KOPT-K1 (cell line): Measurements from ENCODE around the gene SPINK8.
"Not testable (repeated sequence)": the region's sequence is repeated elsewhere in the genome, so short reads cannot be mapped to it uniquely, and the experiment has no call there.

Experiments used
- H3K27ac ChIP-seq: fragments of 200-600 bp; sonication (generic); 2 replicates; pipeline ENCODE4 v1.5.1; 2016; ENCODE audit warnings: antibody characterized with exemption, mild to moderate bottlenecking, low read depth, low read length; ENCODE audit not compliant: poor library complexity, severe bottlenecking
- H3K36me3 ChIP-seq: fragments of 200-600 bp; sonication (generic); 2 replicates; pipeline ENCODE4 v1.5.1; 2017; ENCODE audit warnings: antibody characterized with exemption, mild to moderate bottlenecking, low read length, moderate library complexity; ENCODE audit not compliant: insufficient read depth
- H3K9me3 ChIP-seq: fragments of 200-600 bp; sonication (generic); 2 replicates; pipeline ENCODE4 v1.5.1; 2017; ENCODE audit warnings: antibody characterized with exemption, low read length, mild to moderate bottlenecking; ENCODE audit not compliant: insufficient read depth, poor library complexity, severe bottlenecking

The SPINK8 gene

DNA sequence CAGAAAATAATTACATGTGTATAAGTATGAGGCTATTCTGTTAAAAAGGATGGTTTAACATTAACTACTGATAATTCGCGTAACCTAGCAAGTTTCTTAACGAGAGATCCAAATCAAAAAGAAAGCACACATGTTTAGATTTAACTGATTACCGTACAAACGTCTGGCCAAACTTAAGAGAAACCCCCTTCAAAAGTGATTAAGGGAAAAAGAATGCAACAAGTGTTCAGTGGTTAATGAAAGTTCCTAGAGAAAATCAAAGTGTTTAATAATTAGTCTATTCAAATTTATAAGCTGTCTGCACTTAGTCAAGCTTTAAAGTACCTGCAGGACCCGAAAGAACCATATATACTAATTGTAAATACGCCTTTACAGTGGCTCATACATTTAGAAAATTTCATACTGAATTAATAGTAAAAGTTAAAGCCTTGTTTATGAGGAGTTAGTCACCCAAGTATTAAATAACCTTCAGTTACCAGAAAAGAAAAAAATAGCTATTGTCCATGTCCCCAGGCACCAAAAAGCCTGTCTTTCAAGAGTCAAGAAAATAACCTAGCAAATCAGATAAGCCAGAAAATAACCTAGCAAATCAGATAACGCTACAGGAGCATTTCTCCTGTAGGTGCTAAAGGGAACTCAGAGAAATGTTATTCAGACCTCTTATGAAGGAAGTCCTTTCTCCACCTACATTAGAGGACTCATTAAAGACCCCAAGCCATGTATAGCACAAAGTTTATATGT, 58.0 kb downstream of the SPINK8 start:
- Histone ChIP-seq H3K36me3 (peaks cover 9% of the 10 kb centered on the region), H3K27ac (no peak overlapping the region), H3K9me3 (no peaks in the 10 kb centered on the region)

DNA sequence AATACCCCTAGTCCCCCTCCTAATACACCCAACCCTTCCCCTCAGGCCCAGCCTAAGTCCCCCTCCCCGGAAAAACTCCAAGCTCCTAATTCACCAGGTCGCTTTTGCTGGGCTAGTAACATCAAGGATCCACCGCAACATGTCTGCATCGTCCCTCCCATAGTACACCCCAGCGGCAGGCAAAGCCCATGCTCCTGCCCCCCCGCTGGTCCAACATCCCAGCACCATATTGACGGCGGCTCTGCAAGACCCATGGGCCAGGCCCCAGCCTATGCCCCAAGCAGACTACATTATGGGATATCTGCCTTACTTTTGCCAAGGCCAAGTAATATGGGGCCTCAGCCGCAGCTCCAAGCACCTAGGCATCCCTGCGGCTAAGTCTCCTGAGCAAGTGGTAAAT, 59.0 kb downstream of the SPINK8 start:
- Histone ChIP-seq H3K9me3 (no peaks in the 10 kb centered on the region), H3K27ac (no peak overlapping the region)

GRCh38 chr3:48273594-48274211, 59.8 kb downstream of the SPINK8 start:
- no peaks in the 10 kb centered on the region for H3K9me3 ChIP-seq
- peaks cover 27% of the 10 kb centered on the region for H3K36me3 ChIP-seq
- no peak overlapping the region for H3K27ac ChIP-seq

More for the DNA sequence above, 59.0 kb downstream of the SPINK8 start:
- H3K36me3 ChIP-seq: peaks cover 19% of the 10 kb centered on the region

- Histone ChIP-seq H3K27ac (no peak overlapping the region), H3K36me3 (peaks cover 45% of the 10 kb centered on the region), H3K9me3 (no peaks in the 10 kb centered on the region)
Measured at GRCh38 chr3:48271763-48272498, 61.5 kb downstream of the SPINK8 start.

DNA sequence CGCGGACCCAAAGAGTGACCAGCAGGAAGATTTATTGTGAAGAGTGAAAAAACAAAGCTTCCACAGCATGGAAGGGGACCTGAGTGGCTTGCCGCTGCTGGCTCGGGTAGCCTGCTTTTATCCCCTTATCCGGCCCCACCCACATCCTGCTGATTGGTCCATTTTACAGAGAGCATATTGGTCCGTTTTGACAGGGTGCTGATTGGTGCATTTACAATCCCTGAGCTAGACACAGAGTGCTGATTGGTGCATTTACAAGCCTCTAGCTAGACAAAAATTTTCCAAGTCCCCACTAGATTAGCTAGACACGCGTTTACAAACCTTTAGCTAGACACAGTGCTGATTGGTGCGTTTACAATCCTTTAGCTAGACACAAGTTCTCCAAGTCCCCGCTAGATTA, 62.2 kb downstream of the SPINK8 start:
- H3K9me3 ChIP-seq, H3K27ac ChIP-seq: not testable (repeated sequence)
- H3K36me3 ChIP-seq: peaks cover 52% of the 10 kb centered on the region

DNA sequence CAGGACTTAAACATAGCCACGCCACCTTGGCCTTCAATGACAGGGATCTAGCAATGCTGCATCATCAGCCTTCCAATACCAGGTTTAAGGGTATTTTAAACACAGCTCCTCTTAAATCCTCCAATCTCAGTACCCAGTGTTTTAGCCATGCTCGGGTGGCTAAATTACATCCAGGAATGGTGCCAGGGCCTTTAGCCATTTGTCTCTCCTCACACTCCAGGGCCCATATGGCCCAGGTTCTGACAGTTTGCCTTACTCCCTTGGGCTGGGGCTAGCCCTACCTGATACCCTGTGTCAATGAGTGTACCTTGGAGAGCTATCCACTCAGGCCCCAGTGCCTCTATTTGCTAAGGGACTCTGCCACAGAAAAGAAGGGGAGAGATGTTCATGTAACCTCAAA, 63.2 kb downstream of the SPINK8 start:
- no peak overlapping the region for H3K27ac ChIP-seq
- peaks cover 57% of the 10 kb centered on the region for H3K36me3 ChIP-seq
- H3K9me3 ChIP-seq: no peaks in the 10 kb centered on the region

- H3K36me3 ChIP-seq: peaks cover 57% of the 10 kb centered on the region
- no peaks in the 10 kb centered on the region for H3K9me3 ChIP-seq
- no peak overlapping the region for H3K27ac ChIP-seq
Measured at GRCh38 chr3:48269592-48269991, 63.9 kb downstream of the SPINK8 start.

DNA sequence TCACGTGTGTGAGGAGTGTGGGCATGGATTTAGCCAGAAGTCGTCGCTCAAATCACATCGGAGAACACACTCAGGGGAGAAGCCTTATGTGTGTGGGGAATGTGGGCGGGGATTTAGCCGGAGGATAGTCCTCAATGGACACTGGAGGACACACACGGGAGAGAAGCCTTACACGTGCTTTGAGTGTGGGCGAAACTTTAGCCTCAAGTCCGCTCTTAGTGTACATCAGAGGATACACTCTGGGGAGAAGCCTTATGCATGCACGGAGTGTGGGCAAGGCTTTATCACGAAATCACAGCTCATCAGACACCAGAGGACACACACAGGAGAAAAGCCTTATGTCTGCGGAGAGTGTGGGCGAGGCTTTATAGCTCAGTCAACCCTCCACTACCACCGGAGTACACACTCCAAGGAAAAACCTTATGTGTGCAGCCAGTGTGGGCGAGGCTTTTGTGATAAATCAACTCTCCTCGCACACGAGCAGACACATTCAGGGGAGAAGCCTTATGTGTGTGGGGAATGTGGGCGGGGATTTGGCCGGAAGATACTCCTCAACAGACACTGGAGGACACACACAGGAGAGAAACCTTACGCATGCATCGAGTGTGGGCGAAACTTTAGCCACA, 64.4 kb downstream of the SPINK8 start:
- H3K9me3 ChIP-seq: no peaks in the 10 kb centered on the region
- peaks cover 57% of the 10 kb centered on the region for H3K36me3 ChIP-seq
- H3K27ac ChIP-seq: no peak overlapping the region

- Histone ChIP-seq H3K36me3 (peaks cover 63% of the 10 kb centered on the region), H3K9me3 (no peaks in the 10 kb centered on the region), H3K27ac (no peak overlapping the region)
Measured at GRCh38 chr3:48268381-48268935, 65.0 kb downstream of the SPINK8 start.

DNA sequence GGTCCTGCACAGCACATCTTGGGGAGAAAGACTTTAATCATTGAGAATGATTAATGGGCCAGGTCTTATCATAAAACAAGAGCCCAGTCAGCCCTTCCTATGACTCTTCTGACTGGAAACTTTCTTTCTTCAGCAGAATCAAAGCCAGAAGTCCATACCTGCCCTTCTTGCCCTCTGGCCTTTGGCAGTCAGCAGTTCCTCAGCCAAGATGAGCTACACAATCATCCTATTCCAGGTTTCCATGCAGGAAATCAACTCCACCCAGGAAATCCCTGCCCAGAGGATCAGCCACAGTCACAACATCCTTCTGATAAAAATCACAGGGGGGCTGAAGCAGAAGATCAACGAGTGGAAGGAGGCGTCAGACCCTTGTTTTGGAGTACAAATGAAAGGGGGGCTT, 65.7 kb downstream of the SPINK8 start:
- Histone ChIP-seq H3K27ac (no peak overlapping the region), H3K9me3 (no peaks in the 10 kb centered on the region), H3K36me3 (peaks cover 67% of the 10 kb centered on the region)

DNA sequence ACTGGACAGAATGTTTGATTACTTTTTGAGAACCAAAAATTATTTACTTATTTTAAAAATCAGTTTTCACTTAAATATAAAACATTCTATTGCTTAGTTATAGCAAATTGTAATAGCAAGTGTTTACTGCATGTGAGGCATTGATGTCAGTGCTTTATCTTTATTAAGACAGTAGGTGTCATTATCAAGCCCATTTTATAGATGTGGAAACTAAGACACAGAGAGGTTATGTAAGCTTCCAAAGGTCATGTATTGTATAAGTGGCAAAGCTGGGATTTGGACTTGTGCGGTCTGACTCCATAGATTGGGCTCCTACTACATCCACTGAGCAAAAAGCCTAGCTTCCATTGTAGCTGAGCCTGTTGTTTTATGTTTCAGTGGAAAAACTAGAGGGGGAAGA, 74.9 kb downstream of the SPINK8 start:
- peaks cover 10% of the 10 kb centered on the region for H3K9me3 ChIP-seq
- peaks cover 69% of the 10 kb centered on the region for H3K36me3 ChIP-seq
- H3K27ac ChIP-seq: no peak overlapping the region
